AML-193 (cell line): ENCODE results near the gene SLC44A5.
"Not testable (repeated sequence)": the region's sequence is repeated elsewhere in the genome, so short reads cannot be mapped to it uniquely, and the experiment has no call there.

Experiments
- DNase-seq, 2 experiments: peaks; one replicate each; lab custom pipeline; 2025; lab: John Stamatoyannopoulos, UW

The SLC44A5 gene

GRCh38 chr1:75520862-75521475 is 89.9 kb downstream of the SLC44A5 start:
- no peak for DNase-seq

- DNase-seq: no peak
Observed at GRCh38 chr1:75519651-75520427, 91.1 kb downstream of the SLC44A5 start.

- no peak for DNase-seq
Observed at GRCh38 chr1:75518686-75519085, 92.2 kb downstream of the SLC44A5 start.

- no peak for DNase-seq
Observed at GRCh38 chr1:75514270-75514669, 96.6 kb downstream of the SLC44A5 start.

- no peak for DNase-seq
Observed at GRCh38 chr1:75506976-75507375, 103.9 kb downstream of the SLC44A5 start.

GRCh38 chr1:75503221-75503974 is 107.5 kb downstream of the SLC44A5 start:
- DNase-seq: no peak

GRCh38 chr1:75502776-75503175 is 108.1 kb downstream of the SLC44A5 start:
- no peak for DNase-seq

GRCh38 chr1:75501577-75502295 is 109.2 kb downstream of the SLC44A5 start:
- DNase-seq: no peak

GRCh38 chr1:75492011-75492410 is 118.9 kb downstream of the SLC44A5 start:
- no peak for DNase-seq

GRCh38 chr1:75487399-75487798 is 123.5 kb downstream of the SLC44A5 start:
- DNase-seq: no peak

GRCh38 chr1:75484789-75485188 is 126.1 kb downstream of the SLC44A5 start:
- DNase-seq: no peak

GRCh38 chr1:75482951-75483350 is 128.0 kb downstream of the SLC44A5 start:
- DNase-seq: no peak

- not testable (repeated sequence) for DNase-seq
Observed at GRCh38 chr1:75476486-75476885, 134.4 kb downstream of the SLC44A5 start.

GRCh38 chr1:75475696-75476095 is 135.2 kb downstream of the SLC44A5 start:
- DNase-seq: no peak

- no peak for DNase-seq
Observed at GRCh38 chr1:75472971-75473603, 137.8 kb downstream of the SLC44A5 start.

- no peak for DNase-seq
Observed at GRCh38 chr1:75472089-75472970, 138.6 kb downstream of the SLC44A5 start.

GRCh38 chr1:75471252-75471651 is 139.7 kb downstream of the SLC44A5 start:
- no peak for DNase-seq

- no peak for DNase-seq
Observed at GRCh38 chr1:75470448-75470847, 140.5 kb downstream of the SLC44A5 start.

GRCh38 chr1:75469586-75470173 is 141.2 kb downstream of the SLC44A5 start:
- DNase-seq: no peak

GRCh38 chr1:75461808-75462325 is 149.0 kb downstream of the SLC44A5 start:
- DNase-seq: no peak
